Suprapubic skin (tissue), 4 donors: Measurements from ENCODE around the gene CAMSAP1. TPM values are rescaled to one million over a fixed set of nuclear protein-coding genes. Genes with fewer than 3 reads are reported as not detected.

Source experiments
- DNase-seq, 2 donors: peaks; one replicate each; pipeline ENCODE4 v3.0.0-alpha.2; 2019; ENCODE audit warnings: low spot score in 2 of 2
- H3K27ac ChIP-seq: fragments of 200-600 bp; sonication (generic); one replicate; pipeline ENCODE4 v1.5.1; 2019
- H3K27me3 ChIP-seq: fragments of 200-600 bp; sonication (generic); one replicate; pipeline ENCODE4 v1.5.1; 2019
- H3K36me3 ChIP-seq: fragments of 200-600 bp; sonication (generic); one replicate; pipeline ENCODE4 v1.5.1; 2019
- H3K4me1 ChIP-seq: fragments of 200-600 bp; sonication (generic); one replicate; pipeline ENCODE4 v1.5.1; 2019
- H3K4me3 ChIP-seq: fragments of 200-600 bp; sonication (generic); one replicate; pipeline ENCODE4 v1.5.1; 2019; ENCODE audit warnings: mild to moderate bottlenecking
- H3K9me3 ChIP-seq: fragments of 200-600 bp; sonication (generic); one replicate; pipeline ENCODE4 v1.5.1; 2019
- CTCF ChIP-seq, 2 donors: fragments of 200-600 bp in 1 of 2; fragments of 450-650 bp in 1 of 2; sonication (generic) in 1 of 2; IDR thresholded peaks; one replicate each; pipeline ENCODE4 v1.5.1; 2016 to 2019; ENCODE audit warnings: antibody characterized with exemption in 2 of 2, mild to moderate bottlenecking in 1 of 2, moderate library complexity in 1 of 2
- EP300 ChIP-seq: sonication (generic); formaldehyde crosslinking; IDR thresholded peaks from one replicate; pipeline ENCODE4 v1.6.1; 2017; ENCODE audit warnings: antibody characterized with exemption
- POLR2A ChIP-seq, 2 donors: fragments of 450-650 bp; IDR thresholded peaks; one replicate each; pipeline ENCODE4 v1.6.1; 2017; ENCODE audit warnings: antibody characterized with exemption in 2 of 2, mild to moderate bottlenecking in 2 of 2, moderate library complexity in 2 of 2
- POLR2AphosphoS5 ChIP-seq, 3 donors: sonication (generic); formaldehyde crosslinking; IDR thresholded peaks; one replicate each; pipeline ENCODE4 v1.6.1; 2017; ENCODE audit warnings: antibody characterized with exemption in 3 of 3
- WGBS: methylation state at CpG from one replicate; pipeline ENCODE4 v1.1.5; 2018; 5-methylcytosine and 5-hydroxymethylcytosine counted together
- total RNA-seq, 4 donors: library from RNA; depleted of rRNA; stranded (reverse); fragments of >200 nt; gene quantifications; one replicate each; pipeline ENCODE4 v1.1.0, GENCODE V29; 2016

The CAMSAP1 gene
- total RNA-seq, 4 donors from 2014 or later = 42.0 to 58.3 (median 54.9) TPM

- Histone ChIP-seq H3K4me3 (no peak overlapping the region), H3K9me3 (no peaks in the 10 kb centered on the region), H3K27me3 (no peaks in the 10 kb centered on the region), H3K27ac (no peak overlapping the region), H3K4me1 (no peaks in the 10 kb centered on the region), H3K36me3 (peaks cover 23% of the 10 kb centered on the region)
- TF ChIP-seq CTCF (IDR thresholded peaks at IDR 0.05) (no peak), POLR2AphosphoS5 (IDR thresholded peaks at IDR 0.05) (no peak)
- WGBS = 96% methylated on average over 5 of the region's 5 CpGs
- DNase-seq = no peak
These were observed 78.7 kb downstream of the CAMSAP1 start for GRCh38 chr9:135828656-135829055.

- H3K27ac ChIP-seq = no peak overlapping the region
- no peak overlapping the region for H3K4me3 ChIP-seq
- DNase-seq = no peak
- 96% methylated on average over 10 of the region's 13 CpGs for WGBS
- peaks cover 30% of the 10 kb centered on the region for H3K36me3 ChIP-seq
- H3K27me3 ChIP-seq = no peaks in the 10 kb centered on the region
- no peaks in the 10 kb centered on the region for H3K4me1 ChIP-seq
- H3K9me3 ChIP-seq = no peaks in the 10 kb centered on the region
- TF ChIP-seq POLR2AphosphoS5 (IDR thresholded peaks at IDR 0.05) = no peak
- TF ChIP-seq POLR2A (IDR thresholded peaks at IDR 0.05) = no peak
- no peak for TF ChIP-seq CTCF (IDR thresholded peaks at IDR 0.05)
- TF ChIP-seq EP300 = no peak
These were observed 79.3 kb downstream of the CAMSAP1 start for GRCh38 chr9:135827866-135828580.

GRCh38 chr9:135827301-135827700 lies 80.0 kb downstream of the CAMSAP1 start:
- H3K4me1 ChIP-seq = no peaks in the 10 kb centered on the region
- TF ChIP-seq CTCF (IDR thresholded peaks at IDR 0.05) (no peak), POLR2A (IDR thresholded peaks at IDR 0.05) (no peak), POLR2AphosphoS5 (IDR thresholded peaks at IDR 0.05) (no peak), EP300 (no peak)
- peaks cover 37% of the 10 kb centered on the region for H3K36me3 ChIP-seq
- no peak overlapping the region for H3K27ac ChIP-seq
- no peak for DNase-seq
- H3K27me3 ChIP-seq = no peaks in the 10 kb centered on the region
- H3K4me3 ChIP-seq = no peak overlapping the region
- no peaks in the 10 kb centered on the region for H3K9me3 ChIP-seq
- WGBS = 96% methylated on average over 12 of the region's 12 CpGs

- Histone ChIP-seq H3K4me3 (no peak overlapping the region), H3K9me3 (no peaks in the 10 kb centered on the region), H3K27me3 (no peaks in the 10 kb centered on the region), H3K27ac (no peak overlapping the region), H3K36me3 (peaks cover 48% of the 10 kb centered on the region), H3K4me1 (no peaks in the 10 kb centered on the region)
- WGBS = 85% methylated on average over 6 of the region's 14 CpGs
- DNase-seq = no peak
- TF ChIP-seq POLR2A (IDR thresholded peaks at IDR 0.05) (no peak), CTCF (IDR thresholded peaks at IDR 0.05) (no peak), EP300 (no peak)
These were observed 81.2 kb downstream of the CAMSAP1 start for GRCh38 chr9:135826188-135826545.

GRCh38 chr9:135825435-135826187 lies 81.7 kb downstream of the CAMSAP1 start:
- TF ChIP-seq EP300 = no peak
- TF ChIP-seq POLR2A (IDR thresholded peaks at IDR 0.05) = no peak
- no peak for TF ChIP-seq POLR2AphosphoS5 (IDR thresholded peaks at IDR 0.05)
- no peak for TF ChIP-seq CTCF (IDR thresholded peaks at IDR 0.05)
- H3K36me3 ChIP-seq = peaks cover 54% of the 10 kb centered on the region
- no peak for DNase-seq

More at GRCh38 chr9:135825435-135826187, 81.7 kb downstream of the CAMSAP1 start:
- H3K27ac ChIP-seq = no peak overlapping the region
- H3K4me1 ChIP-seq = no peaks in the 10 kb centered on the region
- no peak overlapping the region for H3K4me3 ChIP-seq
- H3K9me3 ChIP-seq = no peaks in the 10 kb centered on the region
- WGBS = 93% methylated on average over 25 of the region's 25 CpGs
- H3K27me3 ChIP-seq = no peaks in the 10 kb centered on the region
